WTC11 (cell line): ENCODE measurements around the gene CYP26A1. TPM values are rescaled to one million over a fixed set of nuclear protein-coding genes. Genes with fewer than 3 reads are reported as not detected.

Source experiments
- ESRRA ChIP-seq: sonication (generic); formaldehyde crosslinking; IDR thresholded peaks from 2 replicates; pipeline ENCODE4 v1.8.1; 2022; ENCODE audit warnings: mild to moderate bottlenecking, missing genetic modification reagents, borderline replicate concordance
- GRHL2 ChIP-seq: fragments of 250-450 bp; sonication (Bioruptor Pico); IDR thresholded peaks from 2 replicates; pipeline ENCODE4 v1.8.0; 2022; ENCODE audit warnings: mild to moderate bottlenecking, moderate library complexity; ENCODE audit not compliant: insufficient replicate concordance, severe bottlenecking
- GTF2I ChIP-seq: fragments of 250-450 bp; sonication (Bioruptor Pico); conservative IDR thresholded peaks from 2 replicates; pipeline ENCODE4 v1.4.0; 2021; ENCODE audit warnings: mild to moderate bottlenecking
- JUN ChIP-seq: sonication (generic); formaldehyde crosslinking; IDR thresholded peaks from 2 replicates; pipeline ENCODE4 v1.8.0; 2023; ENCODE audit warnings: mild to moderate bottlenecking, missing genetic modification reagents
- MXD4 ChIP-seq: fragments of 250-450 bp; sonication (Bioruptor Pico); IDR thresholded peaks from 2 replicates; pipeline ENCODE4 v1.8.0; 2021; ENCODE audit warnings: mild to moderate bottlenecking, moderate library complexity, borderline replicate concordance
- NR3C1 ChIP-seq: sonication (generic); formaldehyde crosslinking; conservative IDR thresholded peaks from 2 replicates; pipeline ENCODE4 v1.8.1; 2023; ENCODE audit warnings: low read depth, mild to moderate bottlenecking, missing genetic modification reagents
- OVOL2 ChIP-seq: fragments of 250-450 bp; sonication (Bioruptor Pico); IDR thresholded peaks from 2 replicates; pipeline ENCODE4 v1.9.0; 2021; ENCODE audit warnings: mild to moderate bottlenecking, borderline replicate concordance
- SP1 ChIP-seq: sonication (generic); formaldehyde crosslinking; conservative IDR thresholded peaks from 2 replicates; pipeline ENCODE4 v1.8.1; 2022; ENCODE audit warnings: missing genetic modification reagents
- ZNF121 ChIP-seq: sonication (generic); formaldehyde crosslinking; IDR thresholded peaks from 2 replicates; pipeline ENCODE4 v1.8.0; 2023; ENCODE audit warnings: missing genetic modification reagents
- ZNF232 ChIP-seq: sonication (generic); formaldehyde crosslinking; IDR thresholded peaks from 2 replicates; pipeline ENCODE4 v1.8.0; 2022; ENCODE audit warnings: mild to moderate bottlenecking, missing genetic modification reagents
- ZNF317 ChIP-seq: sonication (generic); formaldehyde crosslinking; IDR thresholded peaks from 2 replicates; pipeline ENCODE4 v1.8.1; 2023; ENCODE audit warnings: low read depth, mild to moderate bottlenecking, moderate library complexity, missing genetic modification reagents, borderline replicate concordance
- ZNF416 ChIP-seq: fragments of 250-450 bp; sonication (Bioruptor Pico); IDR thresholded peaks from 2 replicates; pipeline ENCODE4 v1.9.0; 2021; ENCODE audit warnings: mild to moderate bottlenecking, inconsistent platforms
- total RNA-seq: library from RNA; stranded (reverse); gene quantifications from 3 replicates; pipeline ENCODE4 v1.2.3, GENCODE V29; 2021
- TF ChIP-seq, protein P1 (sequence below): sonication (generic); formaldehyde crosslinking; IDR thresholded peaks from 2 replicates; pipeline ENCODE4 v1.8.0; 2022; ENCODE audit warnings: mild to moderate bottlenecking, missing genetic modification reagents
- TF ChIP-seq, protein P2 (sequence below): sonication (generic); formaldehyde crosslinking; IDR thresholded peaks from 2 replicates; pipeline ENCODE4 v1.8.1; 2022; ENCODE audit warnings: low read depth, mild to moderate bottlenecking, moderate library complexity, missing genetic modification reagents, borderline replicate concordance
- TF ChIP-seq, protein P3 (sequence below): sonication (generic); formaldehyde crosslinking; IDR thresholded peaks from 2 replicates; pipeline ENCODE4 v1.8.1; 2023; ENCODE audit warnings: mild to moderate bottlenecking, missing genetic modification reagents, moderate library complexity
- TF ChIP-seq, protein P4 (sequence below): sonication (generic); formaldehyde crosslinking; IDR thresholded peaks from 2 replicates; pipeline ENCODE4 v1.8.1; 2022; ENCODE audit warnings: missing genetic modification reagents, borderline replicate concordance
- TF ChIP-seq, protein P5 (sequence below): sonication (generic); formaldehyde crosslinking; IDR thresholded peaks from 2 replicates; pipeline ENCODE4 v1.8.0; 2022; ENCODE audit warnings: mild to moderate bottlenecking, missing genetic modification reagents
- TF ChIP-seq, protein P6 (sequence below): sonication (generic); formaldehyde crosslinking; IDR thresholded peaks from 2 replicates; pipeline ENCODE4 v1.8.1; 2023; ENCODE audit warnings: mild to moderate bottlenecking, moderate library complexity, missing genetic modification reagents
- TF ChIP-seq, protein P7 (sequence below): sonication (generic); formaldehyde crosslinking; IDR thresholded peaks from 2 replicates; pipeline ENCODE4 v1.8.0; 2023; ENCODE audit warnings: missing genetic modification reagents
- TF ChIP-seq, protein P8 (sequence below): sonication (generic); formaldehyde crosslinking; IDR thresholded peaks from 2 replicates; pipeline ENCODE4 v1.8.1; 2023; ENCODE audit warnings: mild to moderate bottlenecking, missing genetic modification reagents
- TF ChIP-seq, protein P9 (sequence below): sonication (generic); formaldehyde crosslinking; IDR thresholded peaks from 2 replicates; pipeline ENCODE4 v1.8.0; 2023; ENCODE audit warnings: missing genetic modification reagents, mild to moderate bottlenecking, borderline replicate concordance
- TF ChIP-seq, protein P10 (sequence below): sonication (generic); formaldehyde crosslinking; IDR thresholded peaks from 2 replicates; pipeline ENCODE4 v1.8.0; 2022; ENCODE audit warnings: mild to moderate bottlenecking, missing genetic modification reagents

CYP26A1 gene
- total RNA-seq, 1 experiment from 2014 or later: 3.4 TPM

DNA sequence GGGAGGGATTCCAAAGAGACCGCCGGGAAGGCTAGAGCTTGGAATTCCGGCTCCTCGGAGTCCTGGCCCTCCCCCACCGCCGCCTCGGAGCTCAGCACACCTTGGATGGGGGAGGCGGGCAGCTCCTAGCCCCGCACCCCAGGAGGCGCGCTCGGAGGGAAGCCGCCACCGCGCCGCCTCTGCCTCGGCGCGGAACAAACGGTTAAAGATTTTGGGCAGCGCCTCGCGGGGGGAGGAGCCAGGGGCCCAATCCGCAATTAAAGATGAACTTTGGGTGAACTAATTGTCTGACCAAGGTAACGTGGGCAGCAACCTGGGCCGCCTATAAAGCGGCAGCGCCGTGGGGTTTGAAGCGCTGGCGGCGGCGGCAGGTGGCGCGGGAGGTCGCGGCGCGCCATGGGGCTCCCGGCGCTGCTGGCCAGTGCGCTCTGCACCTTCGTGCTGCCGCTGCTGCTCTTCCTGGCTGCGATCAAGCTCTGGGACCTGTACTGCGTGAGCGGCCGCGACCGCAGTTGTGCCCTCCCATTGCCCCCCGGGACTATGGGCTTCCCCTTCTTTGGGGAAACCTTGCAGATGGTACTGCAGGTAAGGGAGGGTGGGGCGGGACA is at the start of gene CYP26A1 (continued):
- TF ChIP-seq ZNF317: no peak
- no peak for TF ChIP-seq GRHL2 (CRISPR knock-in tag)
- no peak for TF ChIP-seq JUN (CRISPR knock-in tag)
- no peak for TF ChIP-seq ZNF121
- TF ChIP-seq GTF2I (CRISPR knock-in tag): no peak
- TF ChIP-seq, protein P1, sequence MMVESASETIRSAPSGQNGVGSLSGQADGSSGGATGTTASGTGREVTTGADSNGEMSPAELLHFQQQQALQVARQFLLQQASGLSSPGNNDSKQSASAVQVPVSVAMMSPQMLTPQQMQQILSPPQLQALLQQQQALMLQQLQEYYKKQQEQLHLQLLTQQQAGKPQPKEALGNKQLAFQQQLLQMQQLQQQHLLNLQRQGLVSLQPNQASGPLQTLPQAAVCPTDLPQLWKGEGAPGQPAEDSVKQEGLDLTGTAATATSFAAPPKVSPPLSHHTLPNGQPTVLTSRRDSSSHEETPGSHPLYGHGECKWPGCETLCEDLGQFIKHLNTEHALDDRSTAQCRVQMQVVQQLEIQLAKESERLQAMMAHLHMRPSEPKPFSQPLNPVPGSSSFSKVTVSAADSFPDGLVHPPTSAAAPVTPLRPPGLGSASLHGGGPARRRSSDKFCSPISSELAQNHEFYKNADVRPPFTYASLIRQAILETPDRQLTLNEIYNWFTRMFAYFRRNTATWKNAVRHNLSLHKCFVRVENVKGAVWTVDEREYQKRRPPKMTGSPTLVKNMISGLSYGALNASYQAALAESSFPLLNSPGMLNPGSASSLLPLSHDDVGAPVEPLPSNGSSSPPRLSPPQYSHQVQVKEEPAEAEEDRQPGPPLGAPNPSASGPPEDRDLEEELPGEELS: peak; percentile 26; the same call in 1 of the 2 replicates
- no peak for TF ChIP-seq OVOL2 (CRISPR knock-in tag)
- TF ChIP-seq, protein P2, sequence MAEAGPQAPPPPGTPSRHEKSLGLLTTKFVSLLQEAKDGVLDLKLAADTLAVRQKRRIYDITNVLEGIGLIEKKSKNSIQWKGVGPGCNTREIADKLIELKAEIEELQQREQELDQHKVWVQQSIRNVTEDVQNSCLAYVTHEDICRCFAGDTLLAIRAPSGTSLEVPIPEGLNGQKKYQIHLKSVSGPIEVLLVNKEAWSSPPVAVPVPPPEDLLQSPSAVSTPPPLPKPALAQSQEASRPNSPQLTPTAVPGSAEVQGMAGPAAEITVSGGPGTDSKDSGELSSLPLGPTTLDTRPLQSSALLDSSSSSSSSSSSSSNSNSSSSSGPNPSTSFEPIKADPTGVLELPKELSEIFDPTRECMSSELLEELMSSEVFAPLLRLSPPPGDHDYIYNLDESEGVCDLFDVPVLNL (CRISPR knock-in tag): no peak
- TF ChIP-seq, protein P3, sequence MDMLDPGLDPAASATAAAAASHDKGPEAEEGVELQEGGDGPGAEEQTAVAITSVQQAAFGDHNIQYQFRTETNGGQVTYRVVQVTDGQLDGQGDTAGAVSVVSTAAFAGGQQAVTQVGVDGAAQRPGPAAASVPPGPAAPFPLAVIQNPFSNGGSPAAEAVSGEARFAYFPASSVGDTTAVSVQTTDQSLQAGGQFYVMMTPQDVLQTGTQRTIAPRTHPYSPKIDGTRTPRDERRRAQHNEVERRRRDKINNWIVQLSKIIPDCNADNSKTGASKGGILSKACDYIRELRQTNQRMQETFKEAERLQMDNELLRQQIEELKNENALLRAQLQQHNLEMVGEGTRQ (CRISPR knock-in tag): 0 out of 2 replicates have a peak, but pooled peaks have one; percentile 9
- TF ChIP-seq, protein P4, sequence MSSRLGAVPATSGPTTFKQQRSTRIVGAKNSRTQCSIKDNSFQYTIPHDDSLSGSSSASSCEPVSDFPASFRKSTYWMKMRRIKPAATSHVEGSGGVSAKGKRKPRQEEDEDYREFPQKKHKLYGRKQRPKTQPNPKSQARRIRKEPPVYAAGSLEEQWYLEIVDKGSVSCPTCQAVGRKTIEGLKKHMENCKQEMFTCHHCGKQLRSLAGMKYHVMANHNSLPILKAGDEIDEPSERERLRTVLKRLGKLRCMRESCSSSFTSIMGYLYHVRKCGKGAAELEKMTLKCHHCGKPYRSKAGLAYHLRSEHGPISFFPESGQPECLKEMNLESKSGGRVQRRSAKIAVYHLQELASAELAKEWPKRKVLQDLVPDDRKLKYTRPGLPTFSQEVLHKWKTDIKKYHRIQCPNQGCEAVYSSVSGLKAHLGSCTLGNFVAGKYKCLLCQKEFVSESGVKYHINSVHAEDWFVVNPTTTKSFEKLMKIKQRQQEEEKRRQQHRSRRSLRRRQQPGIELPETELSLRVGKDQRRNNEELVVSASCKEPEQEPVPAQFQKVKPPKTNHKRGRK (CRISPR knock-in tag): no peak
- TF ChIP-seq SP1 (CRISPR knock-in tag): no peak
- TF ChIP-seq, protein P5, sequence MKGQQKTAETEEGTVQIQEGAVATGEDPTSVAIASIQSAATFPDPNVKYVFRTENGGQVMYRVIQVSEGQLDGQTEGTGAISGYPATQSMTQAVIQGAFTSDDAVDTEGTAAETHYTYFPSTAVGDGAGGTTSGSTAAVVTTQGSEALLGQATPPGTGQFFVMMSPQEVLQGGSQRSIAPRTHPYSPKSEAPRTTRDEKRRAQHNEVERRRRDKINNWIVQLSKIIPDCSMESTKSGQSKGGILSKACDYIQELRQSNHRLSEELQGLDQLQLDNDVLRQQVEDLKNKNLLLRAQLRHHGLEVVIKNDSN (CRISPR knock-in tag): 0 out of 2 replicates have a peak, but pooled peaks have one; percentile 23
- TF ChIP-seq, protein P6, sequence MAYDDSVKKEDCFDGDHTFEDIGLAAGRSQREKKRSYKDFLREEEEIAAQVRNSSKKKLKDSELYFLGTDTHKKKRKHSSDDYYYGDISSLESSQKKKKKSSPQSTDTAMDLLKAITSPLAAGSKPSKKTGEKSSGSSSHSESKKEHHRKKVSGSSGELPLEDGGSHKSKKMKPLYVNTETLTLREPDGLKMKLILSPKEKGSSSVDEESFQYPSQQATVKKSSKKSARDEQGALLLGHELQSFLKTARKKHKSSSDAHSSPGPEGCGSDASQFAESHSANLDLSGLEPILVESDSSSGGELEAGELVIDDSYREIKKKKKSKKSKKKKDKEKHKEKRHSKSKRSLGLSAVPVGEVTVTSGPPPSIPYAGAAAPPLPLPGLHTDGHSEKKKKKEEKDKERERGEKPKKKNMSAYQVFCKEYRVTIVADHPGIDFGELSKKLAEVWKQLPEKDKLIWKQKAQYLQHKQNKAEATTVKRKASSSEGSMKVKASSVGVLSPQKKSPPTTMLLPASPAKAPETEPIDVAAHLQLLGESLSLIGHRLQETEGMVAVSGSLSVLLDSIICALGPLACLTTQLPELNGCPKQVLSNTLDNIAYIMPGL (CRISPR knock-in tag): no peak; the same call in 1 of the 2 replicates
- TF ChIP-seq ZNF232: no peak
- TF ChIP-seq, protein P7, sequence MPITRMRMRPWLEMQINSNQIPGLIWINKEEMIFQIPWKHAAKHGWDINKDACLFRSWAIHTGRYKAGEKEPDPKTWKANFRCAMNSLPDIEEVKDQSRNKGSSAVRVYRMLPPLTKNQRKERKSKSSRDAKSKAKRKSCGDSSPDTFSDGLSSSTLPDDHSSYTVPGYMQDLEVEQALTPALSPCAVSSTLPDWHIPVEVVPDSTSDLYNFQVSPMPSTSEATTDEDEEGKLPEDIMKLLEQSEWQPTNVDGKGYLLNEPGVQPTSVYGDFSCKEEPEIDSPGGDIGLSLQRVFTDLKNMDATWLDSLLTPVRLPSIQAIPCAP (CRISPR knock-in tag): no peak
- TF ChIP-seq, protein P8, sequence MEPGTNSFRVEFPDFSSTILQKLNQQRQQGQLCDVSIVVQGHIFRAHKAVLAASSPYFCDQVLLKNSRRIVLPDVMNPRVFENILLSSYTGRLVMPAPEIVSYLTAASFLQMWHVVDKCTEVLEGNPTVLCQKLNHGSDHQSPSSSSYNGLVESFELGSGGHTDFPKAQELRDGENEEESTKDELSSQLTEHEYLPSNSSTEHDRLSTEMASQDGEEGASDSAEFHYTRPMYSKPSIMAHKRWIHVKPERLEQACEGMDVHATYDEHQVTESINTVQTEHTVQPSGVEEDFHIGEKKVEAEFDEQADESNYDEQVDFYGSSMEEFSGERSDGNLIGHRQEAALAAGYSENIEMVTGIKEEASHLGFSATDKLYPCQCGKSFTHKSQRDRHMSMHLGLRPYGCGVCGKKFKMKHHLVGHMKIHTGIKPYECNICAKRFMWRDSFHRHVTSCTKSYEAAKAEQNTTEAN: no peak
- TF ChIP-seq, protein P9, sequence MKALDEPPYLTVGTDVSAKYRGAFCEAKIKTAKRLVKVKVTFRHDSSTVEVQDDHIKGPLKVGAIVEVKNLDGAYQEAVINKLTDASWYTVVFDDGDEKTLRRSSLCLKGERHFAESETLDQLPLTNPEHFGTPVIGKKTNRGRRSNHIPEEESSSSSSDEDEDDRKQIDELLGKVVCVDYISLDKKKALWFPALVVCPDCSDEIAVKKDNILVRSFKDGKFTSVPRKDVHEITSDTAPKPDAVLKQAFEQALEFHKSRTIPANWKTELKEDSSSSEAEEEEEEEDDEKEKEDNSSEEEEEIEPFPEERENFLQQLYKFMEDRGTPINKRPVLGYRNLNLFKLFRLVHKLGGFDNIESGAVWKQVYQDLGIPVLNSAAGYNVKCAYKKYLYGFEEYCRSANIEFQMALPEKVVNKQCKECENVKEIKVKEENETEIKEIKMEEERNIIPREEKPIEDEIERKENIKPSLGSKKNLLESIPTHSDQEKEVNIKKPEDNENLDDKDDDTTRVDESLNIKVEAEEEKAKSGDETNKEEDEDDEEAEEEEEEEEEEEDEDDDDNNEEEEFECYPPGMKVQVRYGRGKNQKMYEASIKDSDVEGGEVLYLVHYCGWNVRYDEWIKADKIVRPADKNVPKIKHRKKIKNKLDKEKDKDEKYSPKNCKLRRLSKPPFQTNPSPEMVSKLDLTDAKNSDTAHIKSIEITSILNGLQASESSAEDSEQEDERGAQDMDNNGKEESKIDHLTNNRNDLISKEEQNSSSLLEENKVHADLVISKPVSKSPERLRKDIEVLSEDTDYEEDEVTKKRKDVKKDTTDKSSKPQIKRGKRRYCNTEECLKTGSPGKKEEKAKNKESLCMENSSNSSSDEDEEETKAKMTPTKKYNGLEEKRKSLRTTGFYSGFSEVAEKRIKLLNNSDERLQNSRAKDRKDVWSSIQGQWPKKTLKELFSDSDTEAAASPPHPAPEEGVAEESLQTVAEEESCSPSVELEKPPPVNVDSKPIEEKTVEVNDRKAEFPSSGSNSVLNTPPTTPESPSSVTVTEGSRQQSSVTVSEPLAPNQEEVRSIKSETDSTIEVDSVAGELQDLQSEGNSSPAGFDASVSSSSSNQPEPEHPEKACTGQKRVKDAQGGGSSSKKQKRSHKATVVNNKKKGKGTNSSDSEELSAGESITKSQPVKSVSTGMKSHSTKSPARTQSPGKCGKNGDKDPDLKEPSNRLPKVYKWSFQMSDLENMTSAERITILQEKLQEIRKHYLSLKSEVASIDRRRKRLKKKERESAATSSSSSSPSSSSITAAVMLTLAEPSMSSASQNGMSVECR (CRISPR knock-in tag): 0 out of 2 replicates have a peak, but pooled peaks have one; percentile 30
- TF ChIP-seq ZNF416 (CRISPR knock-in tag): no peak
- no peak for TF ChIP-seq NR3C1 (CRISPR knock-in tag)
- no peak for TF ChIP-seq ESRRA
- TF ChIP-seq, protein P10, sequence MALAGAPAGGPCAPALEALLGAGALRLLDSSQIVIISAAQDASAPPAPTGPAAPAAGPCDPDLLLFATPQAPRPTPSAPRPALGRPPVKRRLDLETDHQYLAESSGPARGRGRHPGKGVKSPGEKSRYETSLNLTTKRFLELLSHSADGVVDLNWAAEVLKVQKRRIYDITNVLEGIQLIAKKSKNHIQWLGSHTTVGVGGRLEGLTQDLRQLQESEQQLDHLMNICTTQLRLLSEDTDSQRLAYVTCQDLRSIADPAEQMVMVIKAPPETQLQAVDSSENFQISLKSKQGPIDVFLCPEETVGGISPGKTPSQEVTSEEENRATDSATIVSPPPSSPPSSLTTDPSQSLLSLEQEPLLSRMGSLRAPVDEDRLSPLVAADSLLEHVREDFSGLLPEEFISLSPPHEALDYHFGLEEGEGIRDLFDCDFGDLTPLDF: no peak
- no peak for TF ChIP-seq MXD4 (CRISPR knock-in tag)
